Neural progenitor cell (in vitro differentiated cells): ENCODE data around the gene DIP2A.
"Not testable (repeated sequence)": the region's sequence is repeated elsewhere in the genome, so short reads cannot be mapped to it uniquely, and the experiment has no call there.

Experiments
- EZH2 ChIP-seq: fragments of 200-600 bp; sonication (generic); IDR thresholded peaks from 2 replicates; pipeline ENCODE4 v1.6.1; 2017; ENCODE audit warnings: antibody characterized with exemption, mild to moderate bottlenecking, moderate library complexity
- EZH2phosphoT487 ChIP-seq: fragments of 200-600 bp; sonication (generic); IDR thresholded peaks from 2 replicates; pipeline ENCODE4 v1.6.1; 2017; ENCODE audit warnings: antibody characterized with exemption
- TF ChIP-seq, protein P1 (sequence below): fragments of 200-600 bp; sonication (generic); IDR thresholded peaks from 2 replicates; pipeline ENCODE4 v1.5.1; 2017; ENCODE audit warnings: antibody characterized with exemption, mild to moderate bottlenecking

DNA sequence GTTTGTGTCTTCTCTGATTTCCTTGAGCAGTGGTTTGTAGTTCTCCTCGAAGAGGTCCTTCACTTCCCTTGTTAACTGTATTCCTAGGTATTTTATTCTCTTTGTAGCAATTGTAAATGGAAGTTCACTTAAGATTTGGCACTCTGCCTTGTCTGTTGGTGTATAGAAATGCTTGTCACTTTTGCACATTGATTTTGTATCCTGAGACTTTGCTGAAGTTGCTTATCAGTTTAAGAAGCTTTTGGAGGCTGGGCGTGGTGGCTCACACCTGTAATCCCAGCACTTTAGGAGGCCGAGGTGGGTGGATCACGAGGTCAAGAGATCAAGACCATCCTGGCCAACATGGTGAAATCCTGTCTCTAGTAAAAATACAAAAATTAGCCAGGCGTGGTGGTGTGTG lies 119.1 kb downstream of the DIP2A start:
- TF ChIP-seq, protein P1, sequence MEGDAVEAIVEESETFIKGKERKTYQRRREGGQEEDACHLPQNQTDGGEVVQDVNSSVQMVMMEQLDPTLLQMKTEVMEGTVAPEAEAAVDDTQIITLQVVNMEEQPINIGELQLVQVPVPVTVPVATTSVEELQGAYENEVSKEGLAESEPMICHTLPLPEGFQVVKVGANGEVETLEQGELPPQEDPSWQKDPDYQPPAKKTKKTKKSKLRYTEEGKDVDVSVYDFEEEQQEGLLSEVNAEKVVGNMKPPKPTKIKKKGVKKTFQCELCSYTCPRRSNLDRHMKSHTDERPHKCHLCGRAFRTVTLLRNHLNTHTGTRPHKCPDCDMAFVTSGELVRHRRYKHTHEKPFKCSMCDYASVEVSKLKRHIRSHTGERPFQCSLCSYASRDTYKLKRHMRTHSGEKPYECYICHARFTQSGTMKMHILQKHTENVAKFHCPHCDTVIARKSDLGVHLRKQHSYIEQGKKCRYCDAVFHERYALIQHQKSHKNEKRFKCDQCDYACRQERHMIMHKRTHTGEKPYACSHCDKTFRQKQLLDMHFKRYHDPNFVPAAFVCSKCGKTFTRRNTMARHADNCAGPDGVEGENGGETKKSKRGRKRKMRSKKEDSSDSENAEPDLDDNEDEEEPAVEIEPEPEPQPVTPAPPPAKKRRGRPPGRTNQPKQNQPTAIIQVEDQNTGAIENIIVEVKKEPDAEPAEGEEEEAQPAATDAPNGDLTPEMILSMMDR, result not testable (repeated sequence)
- not testable (repeated sequence) for TF ChIP-seq EZH2, EZH2phosphoT487
